Measurements from ENCODE around the gene DELE1. TPM values are rescaled to one million over a fixed set of nuclear protein-coding genes. Genes with fewer than 3 reads are reported as not detected.
A peak's percentile ranks its signal among the peaks of the same experiment; 100 is the strongest.

DELE1 gene
- 61.4 and 69.5 TPM in 2 replicates for total RNA-seq

GRCh38 chr5:141923448-141924313 is at the start of gene DELE1:
Gene DELE1, plus strand, starts transcription at chr5:141923871. Its CDS starts 71 bp downstream, at chr5:141923942.
- DNase-seq (ENCODE audit: extremely low read depth, low read depth, low spot score), result peak; percentile 54

- no peak for DNase-seq (ENCODE audit: extremely low read depth, low read depth, low spot score)
Observed at GRCh38 chr5:141873933-141874261, 49.8 kb upstream of the DELE1 start.

GRCh38 chr5:141874262-141874964 is 49.3 kb upstream of the DELE1 start:
- no peak for DNase-seq (ENCODE audit: extremely low read depth, low read depth, low spot score)

GRCh38 chr5:141875022-141875740 is 48.5 kb upstream of the DELE1 start:
- no peak for DNase-seq (ENCODE audit: extremely low read depth, low read depth, low spot score)

- no peak for DNase-seq (ENCODE audit: extremely low read depth, low read depth, low spot score)
Observed at GRCh38 chr5:141875795-141876627, 47.7 kb upstream of the DELE1 start.

- no peak for DNase-seq (ENCODE audit: extremely low read depth, low read depth, low spot score)
Observed at GRCh38 chr5:141876628-141877355, 46.9 kb upstream of the DELE1 start.

- no peak for DNase-seq (ENCODE audit: extremely low read depth, low read depth, low spot score)
Observed at GRCh38 chr5:141877356-141878185, 46.1 kb upstream of the DELE1 start.

GRCh38 chr5:141878186-141878710 is 45.4 kb upstream of the DELE1 start, which contains the start of gene PCDH1:
Gene PCDH1, minus strand, starts transcription at chr5:141878410. Its CDS starts 148 bp downstream, at chr5:141878262.
- DNase-seq (ENCODE audit: extremely low read depth, low read depth, low spot score), result no peak

GRCh38 chr5:141878711-141879425 is 44.8 kb upstream of the DELE1 start:
- DNase-seq (ENCODE audit: extremely low read depth, low read depth, low spot score), result peak; percentile 87

- DNase-seq (ENCODE audit: extremely low read depth, low read depth, low spot score), result no peak
Observed at GRCh38 chr5:141879426-141879759, 44.3 kb upstream of the DELE1 start.

GRCh38 chr5:141879941-141880738 is 43.5 kb upstream of the DELE1 start:
- DNase-seq (ENCODE audit: extremely low read depth, low read depth, low spot score), result no peak

GRCh38 chr5:141880961-141881801 is 42.5 kb upstream of the DELE1 start:
- no peak for DNase-seq (ENCODE audit: extremely low read depth, low read depth, low spot score)

GRCh38 chr5:141881886-141882285 is 41.8 kb upstream of the DELE1 start:
- no peak for DNase-seq (ENCODE audit: extremely low read depth, low read depth, low spot score)

- no peak for DNase-seq (ENCODE audit: extremely low read depth, low read depth, low spot score)
Observed at GRCh38 chr5:141882594-141883183, 41.0 kb upstream of the DELE1 start.

GRCh38 chr5:141883184-141883891 is 40.3 kb upstream of the DELE1 start:
- no peak for DNase-seq (ENCODE audit: extremely low read depth, low read depth, low spot score)
